H9 (cell line): ENCODE results near the gene RERE. TPM values are rescaled to one million over a fixed set of nuclear protein-coding genes. Genes with fewer than 3 reads are reported as not detected.

Source experiments
- DNase-seq: peaks from one replicate; pipeline ENCODE4 v3.0.0-alpha.2; 2017
- H2AFZ ChIP-seq: one replicate; pipeline ENCODE4 v1.6.1; 2013; ENCODE audit warnings: mild to moderate bottlenecking, low read length, control low read depth, moderate library complexity
- H2AK5ac ChIP-seq: 2 replicates; pipeline ENCODE4 v1.6.1; 2013; ENCODE audit warnings: low read length, control low read depth, mixed read lengths; ENCODE audit not compliant: insufficient read length
- H2BK120ac ChIP-seq: one replicate; pipeline ENCODE4 v1.6.1; 2013; ENCODE audit warnings: low read depth, mild to moderate bottlenecking, low read length, control low read depth, inconsistent platforms; ENCODE audit not compliant: poor library complexity, severe bottlenecking
- H2BK12ac ChIP-seq: 2 replicates; pipeline ENCODE4 v1.6.1; 2013; ENCODE audit warnings: low read length, control low read depth, mixed read lengths, low read depth; ENCODE audit not compliant: insufficient read length
- H2BK15ac ChIP-seq: 2 replicates; pipeline ENCODE4 v1.6.1; 2013; ENCODE audit warnings: low read depth, low read length, control low read depth
- H2BK20ac ChIP-seq: one replicate; pipeline ENCODE4 v1.6.1; 2013; ENCODE audit warnings: low read depth, mild to moderate bottlenecking, low read length, control low read depth, inconsistent platforms; ENCODE audit not compliant: poor library complexity, severe bottlenecking
- H2BK5ac ChIP-seq: 2 replicates; pipeline ENCODE4 v1.6.1; 2013; ENCODE audit warnings: low read length, control low read depth, mixed read lengths; ENCODE audit not compliant: insufficient read length
- H3K14ac ChIP-seq: 2 replicates; pipeline ENCODE4 v1.6.1; 2013; ENCODE audit warnings: low read length, control low read depth; ENCODE audit not compliant: insufficient read depth
- H3K18ac ChIP-seq: 2 replicates; pipeline ENCODE4 v1.6.1; 2013; ENCODE audit warnings: low read depth, mild to moderate bottlenecking, mixed read lengths, low read length, control low read depth; ENCODE audit not compliant: insufficient read length
- H3K23ac ChIP-seq: 2 replicates; pipeline ENCODE4 v1.6.1; 2013; ENCODE audit warnings: low read length, control low read depth, mixed read lengths, low read depth; ENCODE audit not compliant: insufficient read length
- H3K23me2 ChIP-seq: 2 replicates; pipeline ENCODE4 v1.6.1; 2013; ENCODE audit warnings: low read depth, mild to moderate bottlenecking, mixed read lengths, low read length, control low read depth; ENCODE audit not compliant: insufficient read length, poor library complexity, severe bottlenecking
- H3K27ac ChIP-seq: 2 replicates; pipeline ENCODE4 v1.5.1; 2013; ENCODE audit warnings: low read length, control low read depth, mixed read lengths, low read depth; ENCODE audit not compliant: insufficient read length
- H3K27me3 ChIP-seq: 2 replicates; pipeline ENCODE4 v1.6.1; 2013; ENCODE audit warnings: low read length, control low read depth, inconsistent platforms; ENCODE audit not compliant: insufficient read depth
- H3K4ac ChIP-seq: 2 replicates; pipeline ENCODE4 v1.6.1; 2013; ENCODE audit warnings: low read depth, mild to moderate bottlenecking, control low read depth, inconsistent platforms, low read length, moderate library complexity
- H3K4me1 ChIP-seq: 2 replicates; pipeline ENCODE4 v1.6.1; 2013; ENCODE audit warnings: low read length, control low read depth, inconsistent platforms; ENCODE audit not compliant: insufficient read depth
- H3K4me2 ChIP-seq: 2 replicates; pipeline ENCODE4 v1.6.1; 2013; ENCODE audit warnings: low read length, control low read depth, mixed read lengths; ENCODE audit not compliant: insufficient read length, insufficient read depth
- H3K56ac ChIP-seq: 2 replicates; pipeline ENCODE4 v1.6.1; 2013; ENCODE audit warnings: low read depth, mild to moderate bottlenecking, mixed read lengths, low read length, control low read depth; ENCODE audit not compliant: insufficient read length
- H3K79me1 ChIP-seq: 2 replicates; pipeline ENCODE4 v1.6.1; 2013; ENCODE audit warnings: low read depth, mild to moderate bottlenecking, moderate library complexity, low read length, control low read depth, inconsistent platforms; ENCODE audit not compliant: insufficient read depth, poor library complexity, severe bottlenecking
- H3K79me2 ChIP-seq: 2 replicates; pipeline ENCODE4 v1.6.1; 2013; ENCODE audit warnings: low read length, control low read depth, inconsistent platforms; ENCODE audit not compliant: insufficient read depth
- H3K9ac ChIP-seq: 2 replicates; pipeline ENCODE4 v1.6.1; 2013; ENCODE audit warnings: low read length, control low read depth, mixed read lengths; ENCODE audit not compliant: insufficient read length; ENCODE audit errors: extremely low read depth
- H3K9me3 ChIP-seq: one replicate; pipeline ENCODE4 v1.6.1; 2013; ENCODE audit warnings: low read depth, low read length, inconsistent platforms; ENCODE audit not compliant: control insufficient read depth
- H3T11ph ChIP-seq: one replicate; pipeline ENCODE4 v1.6.1; 2013; ENCODE audit warnings: mild to moderate bottlenecking, low read length, control low read depth, inconsistent platforms
- H4K20me1 ChIP-seq: one replicate; pipeline ENCODE4 v1.6.1; 2013; ENCODE audit not compliant: control insufficient read depth, insufficient read length, insufficient read depth
- H4K5ac ChIP-seq: 2 replicates; pipeline ENCODE4 v1.6.1; 2013; ENCODE audit warnings: low read depth, mild to moderate bottlenecking, mixed read lengths, low read length, control low read depth; ENCODE audit not compliant: insufficient read length
- H4K8ac ChIP-seq: replicated peaks from 2 replicates; pipeline ENCODE4 v1.6.1; 2013; ENCODE audit warnings: low read length, control low read depth, mixed read lengths, low read depth; ENCODE audit not compliant: insufficient read length
- H4K91ac ChIP-seq: 2 replicates; pipeline ENCODE4 v1.6.1; 2013; ENCODE audit warnings: low read depth, mild to moderate bottlenecking, moderate library complexity, mixed read lengths, low read length, control low read depth; ENCODE audit not compliant: insufficient read length
- H3K27ac Mint-ChIP-seq, 3 experiments: 2 replicates in 2 of 3; 3 replicates in 1 of 3; pipeline ENCODE4 v1.8.0; 2020 to 2021; ENCODE audit warnings: mixed read lengths in 3 of 3, mild to moderate bottlenecking in 1 of 3, moderate library complexity in 1 of 3
- H3K27me3 Mint-ChIP-seq: 2 replicates; pipeline ENCODE4 v1.8.0; 2021; ENCODE audit warnings: low read depth, mild to moderate bottlenecking, moderate library complexity, mixed read lengths
- H3K36me3 Mint-ChIP-seq, 3 experiments: 2 replicates in 2 of 3; 3 replicates in 1 of 3; pipeline ENCODE4 v1.8.0; 2020 to 2021; ENCODE audit warnings: low read depth in 3 of 3, mixed read lengths in 3 of 3; ENCODE audit not compliant: insufficient read depth in 1 of 3
- H3K4me1 Mint-ChIP-seq, 2 experiments: 2 replicates each; pipeline ENCODE4 v1.8.0; 2020; ENCODE audit warnings: mixed read lengths in 2 of 2
- H3K4me3 Mint-ChIP-seq, 2 experiments: 2 replicates in 1 of 2; 3 replicates in 1 of 2; pipeline ENCODE4 v1.8.0; 2020 to 2021; ENCODE audit warnings: mild to moderate bottlenecking in 2 of 2, mixed read lengths in 2 of 2, moderate library complexity in 1 of 2
- H3K9me3 Mint-ChIP-seq, 2 experiments: 2 replicates in 1 of 2; 3 replicates in 1 of 2; pipeline ENCODE4 v1.8.0; 2020; ENCODE audit warnings: mild to moderate bottlenecking in 2 of 2, mixed read lengths in 2 of 2, moderate library complexity in 1 of 2
- CTCF ChIP-seq: fragments of 200-600 bp; sonication (generic); conservative IDR thresholded peaks from 3 replicates; pipeline ENCODE4 v1.8.0; 2021; ENCODE audit warnings: antibody characterized with exemption, mild to moderate bottlenecking
- WGBS: extraction: QIAGEN DNeasy Blood & Tissue Kit; methylation state at CpG from one replicate; pipeline ENCODE4 v1.1.7; 2013; ENCODE audit warnings: missing lambda C conversion rate, low lambda C conversion rate, mixed read lengths; ENCODE audit not compliant: insufficient read length; ENCODE audit errors: extremely low coverage; 5-methylcytosine and 5-hydroxymethylcytosine counted together
- total RNA-seq: library from RNA; stranded (reverse); gene quantifications from 2 replicates; pipeline ENCODE4 v1.2.1, GENCODE V29; 2021

RERE gene
- total RNA-seq, 1 experiment from 2014 or later = 103 TPM

- no peak for TF ChIP-seq CTCF
- no peak overlapping the region for H3K4ac ChIP-seq
- DNase-seq = no peak
- Mint-ChIP-seq H3K36me3 (peaks cover 0 to 5% (median 4%) of the 10 kb centered on the region in 3 experiments; a peak in 3 of 7 replicates), H3K27me3 (no peaks in the 10 kb centered on the region), H3K4me3 (no peak overlapping the region), H3K9me3 (no peaks in the 10 kb centered on the region), H3K27ac (peak overlapping the region in 1 of 3 experiments; percentile 38; a peak in 1 of 7 replicates), H3K4me1 (peaks cover 35 to 45% of the 10 kb centered on the region in 2 experiments)
- H3K4me2 ChIP-seq = no peak overlapping the region
- no peak overlapping the region for H3K27ac ChIP-seq
- H2AFZ ChIP-seq = no peak overlapping the region
- H4K91ac ChIP-seq = no peak overlapping the region
- no peaks in the 10 kb centered on the region for H4K20me1 ChIP-seq
- no peak overlapping the region for H2BK20ac ChIP-seq
- H4K8ac ChIP-seq = no peak overlapping the region
- H3K56ac ChIP-seq = no peak overlapping the region
- H3K14ac ChIP-seq = no peak overlapping the region
- WGBS = no CpG with 5 or more reads among the region's 1 CpG
- H3K79me2 ChIP-seq = peaks cover 2% of the 10 kb centered on the region; the same call in 1 of the 2 replicates
- H3T11ph ChIP-seq = no peak overlapping the region
- H4K5ac ChIP-seq = no peak overlapping the region
- H3K27me3 ChIP-seq = no peaks in the 10 kb centered on the region
- no peak overlapping the region for H3K9ac ChIP-seq
- no peak overlapping the region for H2BK15ac ChIP-seq
- no peak overlapping the region for H3K18ac ChIP-seq
- H3K9me3 ChIP-seq = no peaks in the 10 kb centered on the region
- H2BK12ac ChIP-seq = no peak overlapping the region
- H2BK5ac ChIP-seq = no peak overlapping the region
- peaks cover 8% of the 10 kb centered on the region for H3K4me1 ChIP-seq
- H3K23ac ChIP-seq = no peak overlapping the region
- no peak overlapping the region for H2BK120ac ChIP-seq
- H2AK5ac ChIP-seq = no peak overlapping the region
- peaks cover 13% of the 10 kb centered on the region for H3K79me1 ChIP-seq
- no peaks in the 10 kb centered on the region for H3K23me2 ChIP-seq
Measured at GRCh38 chr1:8586438-8586837, 231.0 kb downstream of the RERE start.
